WTC11 (cell line): ENCODE measurements around the gene HCFC1.

ENCODE experiments used
- AFF4 ChIP-seq: sonication (generic); formaldehyde crosslinking; IDR thresholded peaks from 2 replicates; pipeline ENCODE4 v1.8.1; 2023; ENCODE audit warnings: mild to moderate bottlenecking, missing genetic modification reagents, borderline replicate concordance
- JAZF1 ChIP-seq: fragments of 250-450 bp; sonication (Bioruptor Pico); IDR thresholded peaks from 2 replicates; pipeline ENCODE4 v1.9.0; 2021; ENCODE audit warnings: moderate library complexity, mild to moderate bottlenecking, inconsistent platforms
- NR3C1 ChIP-seq: sonication (generic); formaldehyde crosslinking; conservative IDR thresholded peaks from 2 replicates; pipeline ENCODE4 v1.8.1; 2023; ENCODE audit warnings: low read depth, mild to moderate bottlenecking, missing genetic modification reagents
- RORB ChIP-seq: fragments of 250-450 bp; sonication (Bioruptor Pico); IDR thresholded peaks from 2 replicates; pipeline ENCODE4 v1.9.0; 2021; ENCODE audit warnings: mild to moderate bottlenecking
- SOX15 ChIP-seq: fragments of 250-450 bp; sonication (Bioruptor Pico); IDR thresholded peaks from 2 replicates; pipeline ENCODE4 v1.9.0; 2021; ENCODE audit warnings: mild to moderate bottlenecking
- ZBTB43 ChIP-seq: sonication (generic); formaldehyde crosslinking; IDR thresholded peaks from 2 replicates; pipeline ENCODE4 v1.8.1; 2023; ENCODE audit warnings: mild to moderate bottlenecking, missing genetic modification reagents
- TF ChIP-seq, protein P1 (sequence below): fragments of 200-600 bp; IDR thresholded peaks from 2 replicates; pipeline ENCODE4 v1.8.0; 2022; ENCODE audit warnings: antibody characterized with exemption

DNA sequence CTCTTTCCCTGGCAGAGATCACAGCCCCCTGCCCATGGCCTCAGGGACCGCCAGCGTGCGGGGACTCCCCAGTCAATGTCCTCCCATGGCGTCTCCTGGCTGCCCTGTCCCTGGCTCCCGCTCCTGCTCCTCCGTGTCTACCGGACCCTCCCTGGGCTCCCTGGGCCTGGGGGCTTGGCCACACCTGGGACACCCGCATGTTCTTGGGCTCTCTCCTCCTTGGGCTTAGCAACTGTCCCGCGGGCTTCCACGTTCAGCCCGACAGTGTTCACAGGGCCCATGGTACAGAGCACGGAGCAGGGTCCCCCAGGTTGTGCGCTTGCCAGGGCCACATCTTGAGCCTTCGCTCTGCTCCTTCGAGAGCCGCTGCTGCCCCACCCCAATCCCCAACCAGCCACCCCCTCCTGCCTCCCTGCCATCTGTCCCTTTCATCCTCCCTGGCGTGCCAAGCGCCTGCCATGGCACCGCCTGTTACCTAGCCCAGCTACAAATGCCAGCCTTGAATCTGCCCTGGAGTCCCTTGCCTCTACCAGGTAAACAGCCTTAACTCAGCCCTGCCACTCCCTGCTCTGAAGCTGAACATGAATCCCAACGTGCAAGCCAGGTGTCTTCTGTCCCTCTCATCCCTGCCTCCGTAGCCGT is 63.3 kb downstream of the HCFC1 start:
- TF ChIP-seq, protein P1, sequence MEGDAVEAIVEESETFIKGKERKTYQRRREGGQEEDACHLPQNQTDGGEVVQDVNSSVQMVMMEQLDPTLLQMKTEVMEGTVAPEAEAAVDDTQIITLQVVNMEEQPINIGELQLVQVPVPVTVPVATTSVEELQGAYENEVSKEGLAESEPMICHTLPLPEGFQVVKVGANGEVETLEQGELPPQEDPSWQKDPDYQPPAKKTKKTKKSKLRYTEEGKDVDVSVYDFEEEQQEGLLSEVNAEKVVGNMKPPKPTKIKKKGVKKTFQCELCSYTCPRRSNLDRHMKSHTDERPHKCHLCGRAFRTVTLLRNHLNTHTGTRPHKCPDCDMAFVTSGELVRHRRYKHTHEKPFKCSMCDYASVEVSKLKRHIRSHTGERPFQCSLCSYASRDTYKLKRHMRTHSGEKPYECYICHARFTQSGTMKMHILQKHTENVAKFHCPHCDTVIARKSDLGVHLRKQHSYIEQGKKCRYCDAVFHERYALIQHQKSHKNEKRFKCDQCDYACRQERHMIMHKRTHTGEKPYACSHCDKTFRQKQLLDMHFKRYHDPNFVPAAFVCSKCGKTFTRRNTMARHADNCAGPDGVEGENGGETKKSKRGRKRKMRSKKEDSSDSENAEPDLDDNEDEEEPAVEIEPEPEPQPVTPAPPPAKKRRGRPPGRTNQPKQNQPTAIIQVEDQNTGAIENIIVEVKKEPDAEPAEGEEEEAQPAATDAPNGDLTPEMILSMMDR: no peak
- no peak for TF ChIP-seq AFF4 (CRISPR knock-in tag)
- TF ChIP-seq RORB: no peak
- TF ChIP-seq JAZF1: no peak
- no peak for TF ChIP-seq ZBTB43
- no peak for TF ChIP-seq NR3C1 (CRISPR knock-in tag)
- TF ChIP-seq SOX15: no peak
